Erythroblast (primary cell): ENCODE data around the gene RPA4.

Experiments
- GATA1 ChIP-seq: IDR thresholded peaks from 2 replicates; pipeline ENCODE4 v1.6.1; 2011; ENCODE audit warnings: low read depth, mild to moderate bottlenecking, control low read depth, low read length, moderate library complexity
- POLR2A ChIP-seq: IDR thresholded peaks from 2 replicates; pipeline ENCODE4 v1.6.1; 2011; ENCODE audit warnings: mild to moderate bottlenecking, low read length

- TF ChIP-seq POLR2A (no peak), GATA1 (no peak)
These were observed 319 bp downstream of the RPA4 start for GRCh38 chrX:96884027-96884426.
